HG02642 (cell line): ENCODE data around the gene LUM.
"Not testable (repeated sequence)": the region's sequence is repeated elsewhere in the genome, so short reads cannot be mapped to it uniquely, and the experiment has no call there.

Experiments used
- ATAC-seq: cut with Tn5 transposase; IDR thresholded peaks from one replicate; pipeline ENCODE4 v1.9.1; 2021; ENCODE audit warnings: mild to moderate bottlenecking; ENCODE audit not compliant: unreplicated experiment, poor library complexity

Gene LUM

DNA sequence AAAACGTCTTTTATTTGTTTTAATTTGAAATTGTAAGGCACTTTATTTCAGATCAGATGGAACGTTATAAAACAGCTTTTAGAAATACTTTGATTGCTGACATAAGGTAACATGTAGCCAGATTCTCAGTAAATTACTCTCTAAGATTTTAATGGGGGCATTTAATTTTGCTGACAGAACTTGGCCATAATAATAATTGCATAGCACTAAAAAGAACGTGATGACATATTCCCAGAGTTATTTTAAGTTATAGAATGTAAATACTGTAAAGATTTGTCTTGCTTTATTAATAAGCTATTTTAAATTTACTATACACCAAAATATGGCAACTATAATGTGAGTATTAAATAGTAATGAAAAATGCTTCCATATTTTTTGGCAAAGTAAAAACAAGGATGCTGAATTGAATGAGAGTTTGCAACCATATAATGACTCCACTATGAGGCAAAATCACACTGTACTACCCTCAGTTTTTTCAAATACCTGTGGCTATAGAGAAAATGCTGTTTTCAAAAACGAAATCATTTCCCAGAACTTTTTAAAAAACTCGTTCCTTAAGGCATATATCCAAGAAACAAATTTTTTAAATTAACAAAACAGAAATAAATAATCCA, 876 bp downstream of the LUM start:
- ATAC-seq = no peak

DNA sequence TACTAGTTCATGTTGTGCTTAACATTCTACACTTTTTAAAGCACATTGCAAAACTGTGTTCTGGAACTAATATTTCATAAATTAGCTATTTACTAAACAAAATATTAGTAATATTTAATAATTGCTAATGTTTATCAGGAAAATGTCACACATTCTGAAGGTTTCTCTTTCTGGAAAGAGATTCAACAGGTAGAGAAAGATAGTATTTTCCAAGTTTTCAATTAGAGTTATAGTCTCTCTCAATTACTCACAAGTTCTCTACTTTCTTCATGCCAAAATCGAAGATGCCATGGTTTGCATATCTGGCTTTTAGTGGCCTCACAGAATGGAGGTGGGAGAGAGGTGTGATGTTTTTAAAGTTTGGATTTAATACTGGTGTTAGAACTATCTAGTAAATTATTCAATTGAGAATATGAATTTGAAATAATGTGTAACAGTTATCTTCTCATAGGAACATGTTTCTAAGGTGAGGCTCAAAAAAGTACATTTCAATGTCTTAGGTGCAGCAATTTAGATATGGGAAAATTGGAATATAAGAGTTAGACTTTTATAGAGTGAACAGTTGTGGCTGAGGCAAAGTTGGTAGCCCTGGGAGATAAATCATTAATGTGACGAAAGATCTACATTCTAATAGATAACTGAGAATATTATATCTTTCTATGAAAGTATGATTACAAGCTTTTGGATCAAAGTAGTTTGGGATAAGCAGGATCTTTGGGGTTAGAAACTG, 1.5 kb downstream of the LUM start:
- no peak for ATAC-seq

DNA sequence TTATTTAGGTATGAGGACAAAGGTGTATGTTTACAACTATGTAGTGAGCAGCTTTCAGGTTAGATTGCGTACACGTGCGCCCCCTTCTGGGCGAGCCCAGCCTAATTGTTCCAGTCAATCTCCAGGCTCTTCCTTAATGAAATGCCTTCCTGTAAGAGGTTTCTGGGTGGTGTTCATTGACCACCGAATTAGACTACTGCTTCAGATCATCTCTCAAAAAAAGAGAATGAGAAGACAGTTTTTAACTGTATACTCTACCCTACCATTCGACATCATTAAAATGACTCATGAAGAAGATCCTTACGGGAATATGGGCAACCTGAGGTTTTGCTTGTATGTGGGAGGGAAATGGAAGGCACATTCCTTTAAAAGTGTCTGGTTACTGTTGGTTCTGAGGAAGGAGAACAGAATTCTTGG, 2.1 kb downstream of the LUM start:
- ATAC-seq = peak; percentile 83

DNA sequence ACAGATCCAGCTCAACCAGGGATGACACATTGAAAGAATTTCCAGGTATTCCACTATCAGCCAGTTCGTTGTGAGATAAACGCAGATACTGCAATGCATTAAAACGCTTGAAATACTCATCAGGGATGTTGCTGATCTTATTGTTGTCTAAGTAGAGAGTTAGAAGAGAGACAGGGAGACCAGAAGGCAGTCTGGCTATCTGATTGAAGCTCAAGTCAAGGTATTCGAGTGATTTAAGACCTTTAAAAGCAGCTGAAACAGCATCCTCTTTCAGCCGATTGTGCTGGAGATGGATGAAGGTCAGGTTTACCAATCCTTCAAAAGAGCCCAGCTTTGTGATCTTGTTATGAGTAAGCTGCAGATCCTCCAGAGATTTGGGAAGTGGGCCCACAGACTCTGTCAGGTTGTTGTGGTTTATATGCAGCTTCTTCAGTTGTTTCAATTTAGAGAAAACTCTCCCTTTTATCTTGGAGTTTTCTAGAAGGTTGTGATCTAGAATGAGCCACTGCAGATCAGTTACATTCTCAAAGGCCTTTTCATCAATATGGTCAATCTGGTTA, 3.0 kb downstream of the LUM start:
- ATAC-seq = no peak

DNA sequence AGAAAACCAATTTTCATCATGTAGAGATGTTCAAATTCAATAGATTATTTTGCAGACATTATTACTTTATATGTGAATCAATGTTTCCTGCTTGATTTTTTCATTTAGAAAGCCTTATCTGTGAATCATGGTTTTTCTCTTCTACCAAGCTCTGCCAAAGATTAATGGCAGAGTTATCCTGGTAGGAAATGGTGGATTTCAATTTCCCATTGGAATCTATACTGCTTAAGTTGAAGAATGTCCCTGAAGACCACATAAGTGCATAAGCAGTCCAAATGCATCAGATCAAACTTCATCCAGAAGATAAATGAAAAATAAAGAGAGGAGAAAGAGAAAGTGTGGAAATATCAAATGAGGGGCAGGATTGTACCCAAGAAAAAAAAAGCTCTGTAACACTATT, 5.0 kb downstream of the LUM start:
- ATAC-seq = no peak

DNA sequence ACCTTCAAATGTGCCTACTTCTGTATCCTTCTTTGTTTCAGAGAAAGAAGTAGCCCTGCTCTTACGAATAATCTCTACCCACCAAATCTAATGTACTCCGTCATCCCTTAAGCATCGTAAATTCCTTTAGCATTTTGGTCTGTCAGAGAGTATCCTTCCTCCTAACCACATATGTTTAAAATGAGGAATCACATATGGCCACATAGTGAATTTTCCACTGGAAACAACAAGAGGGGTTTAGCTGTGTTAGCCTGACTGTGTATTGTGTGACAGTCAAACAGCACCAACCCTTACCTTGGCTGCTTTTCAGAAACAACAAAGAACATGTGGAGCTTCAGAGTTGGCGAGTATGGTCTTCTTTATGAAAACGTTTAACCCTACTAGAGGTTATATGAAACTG, 5.5 kb downstream of the LUM start:
- ATAC-seq = no peak

DNA sequence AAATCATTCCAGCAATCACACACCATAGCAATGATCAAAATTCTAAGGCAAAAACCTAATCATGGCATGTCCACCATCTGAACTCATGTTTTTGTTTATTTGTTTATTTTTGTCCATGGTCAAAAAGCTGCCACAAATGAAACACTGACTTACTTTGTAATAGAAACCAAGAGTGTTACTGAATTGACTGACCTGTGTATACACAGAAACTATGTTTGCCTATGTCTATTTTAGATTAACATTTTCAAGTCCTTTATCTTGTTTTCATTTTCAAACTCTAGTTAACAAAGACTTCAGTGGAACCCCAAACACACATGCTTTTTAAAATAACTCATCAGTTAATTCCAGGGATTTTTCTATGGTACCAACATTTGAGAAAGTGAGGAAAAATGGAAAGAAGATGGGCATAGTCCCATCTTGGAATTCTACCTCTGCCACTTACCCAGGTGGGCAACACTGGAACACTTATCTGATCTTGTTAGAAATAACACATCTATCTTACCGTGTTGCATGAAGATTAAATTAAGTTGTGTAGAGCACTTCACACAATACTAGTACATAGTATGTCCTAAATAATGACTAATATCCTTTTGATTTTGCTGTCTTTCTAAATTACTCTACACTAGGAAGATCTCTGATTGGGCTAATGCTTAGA, 6.4 kb downstream of the LUM start:
- ATAC-seq = peak; percentile 57

DNA sequence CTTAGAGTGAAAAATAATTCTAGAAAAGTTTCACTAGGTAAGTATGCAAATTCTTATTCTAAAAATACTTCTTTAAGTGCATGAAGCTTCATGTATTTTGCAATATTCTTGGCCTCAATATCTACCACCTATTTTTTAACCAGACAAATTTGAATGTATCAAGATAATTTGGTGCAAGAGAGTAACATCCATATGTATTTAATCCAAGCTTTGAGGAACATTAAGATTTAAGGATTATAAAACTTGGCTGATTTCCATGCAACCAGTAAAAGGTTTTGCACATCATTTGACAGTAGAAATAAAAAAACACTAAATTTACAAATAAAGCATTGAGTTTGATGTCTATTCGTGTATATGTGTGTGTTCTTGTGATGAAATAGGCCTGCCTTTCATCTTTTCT, 7.7 kb downstream of the LUM start:
- ATAC-seq = no peak

DNA sequence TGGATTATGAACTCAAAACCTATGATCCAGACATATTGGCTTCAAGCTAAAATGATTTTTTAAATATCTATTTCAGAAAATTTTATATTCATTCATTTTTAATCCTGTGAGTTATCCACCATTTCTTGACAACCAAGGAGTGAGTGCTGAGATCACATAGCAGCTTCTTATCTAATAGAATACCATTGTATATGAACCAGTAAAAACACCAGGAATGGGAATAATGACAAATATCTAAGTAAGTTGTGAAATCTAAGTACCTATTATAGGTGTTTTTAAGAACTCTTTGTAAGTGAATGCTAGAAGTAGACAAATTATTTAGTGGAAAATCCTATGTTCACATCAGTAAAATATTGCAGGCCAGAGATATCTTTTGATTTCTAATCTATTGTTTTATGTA, 8.2 kb downstream of the LUM start:
- ATAC-seq = no peak

DNA sequence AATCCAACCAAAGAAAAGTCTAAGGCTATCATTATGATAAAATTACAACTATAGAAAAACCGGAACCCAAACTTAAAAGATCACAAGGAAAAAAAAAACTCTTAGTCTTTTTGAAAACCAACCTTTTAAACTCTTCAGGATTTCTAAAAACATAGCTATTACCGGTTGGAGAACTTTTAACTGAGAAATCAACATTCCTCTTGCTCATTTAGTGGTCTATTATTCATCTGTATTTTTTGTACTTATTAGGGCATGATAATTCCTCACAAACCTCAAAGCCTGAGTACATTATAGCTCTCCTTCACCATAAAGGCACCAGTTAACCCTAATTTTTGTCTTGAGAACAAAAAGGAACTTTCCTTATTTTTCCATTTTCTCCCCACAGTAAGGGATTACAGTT, 10.4 kb downstream of the LUM start:
- ATAC-seq = no peak

DNA sequence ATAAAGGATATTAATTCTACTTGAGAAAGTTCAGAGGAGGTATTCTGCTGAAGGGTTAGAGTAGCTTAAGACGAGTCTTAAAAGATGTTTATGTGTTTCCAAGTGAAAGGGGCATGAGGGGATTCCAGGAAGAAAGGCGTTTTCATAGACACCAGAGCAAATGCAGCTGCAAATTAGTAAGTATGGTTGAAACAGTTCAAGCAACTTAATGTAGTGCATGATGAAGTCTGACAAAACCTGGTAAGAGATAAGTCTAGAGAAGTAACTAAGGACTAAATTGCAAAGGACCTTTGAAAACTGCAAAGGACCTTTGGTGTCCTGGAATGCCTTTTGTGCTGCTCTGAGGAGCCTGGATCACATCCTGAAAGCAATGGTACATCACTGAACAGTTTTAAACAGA, 11.5 kb downstream of the LUM start:
- ATAC-seq = no peak

DNA sequence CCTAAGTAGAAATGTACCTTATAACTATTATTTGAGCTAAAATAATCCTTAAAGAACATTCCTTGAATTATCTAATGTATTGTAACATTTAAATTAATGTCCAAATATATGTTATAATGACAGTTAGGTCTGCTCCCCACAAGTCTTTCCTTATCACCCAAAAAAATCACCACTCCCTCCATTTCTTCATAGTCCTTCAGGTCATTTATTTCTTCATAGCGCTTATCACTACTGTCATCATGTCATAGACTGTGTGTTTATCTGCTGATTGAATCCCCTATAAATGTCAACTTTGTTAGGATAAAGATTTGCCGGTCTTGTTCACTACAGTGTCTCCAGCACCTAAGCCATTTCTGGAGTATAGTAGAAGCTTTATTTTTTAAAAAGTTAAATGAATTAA, 12.0 kb downstream of the LUM start:
- no peak for ATAC-seq

DNA sequence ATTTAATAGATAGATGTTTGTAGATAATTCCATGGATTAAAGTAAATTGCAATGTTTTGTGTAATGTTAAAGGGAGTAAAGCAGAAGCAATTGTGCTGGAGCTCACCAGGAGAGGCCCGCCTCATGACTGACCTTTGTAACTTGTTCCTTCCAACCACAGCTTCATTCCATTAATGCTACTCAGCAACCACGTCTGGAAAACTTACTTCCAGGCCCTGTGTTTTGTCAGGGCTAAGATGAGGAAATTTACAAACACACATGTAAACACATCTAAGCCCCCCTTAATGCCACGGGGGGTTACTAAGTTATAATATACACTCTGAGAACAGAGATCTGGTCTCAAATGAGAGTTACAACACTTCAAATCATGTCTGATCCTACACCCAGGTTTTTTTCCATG, 12.4 kb downstream of the LUM start:
- no peak for ATAC-seq

DNA sequence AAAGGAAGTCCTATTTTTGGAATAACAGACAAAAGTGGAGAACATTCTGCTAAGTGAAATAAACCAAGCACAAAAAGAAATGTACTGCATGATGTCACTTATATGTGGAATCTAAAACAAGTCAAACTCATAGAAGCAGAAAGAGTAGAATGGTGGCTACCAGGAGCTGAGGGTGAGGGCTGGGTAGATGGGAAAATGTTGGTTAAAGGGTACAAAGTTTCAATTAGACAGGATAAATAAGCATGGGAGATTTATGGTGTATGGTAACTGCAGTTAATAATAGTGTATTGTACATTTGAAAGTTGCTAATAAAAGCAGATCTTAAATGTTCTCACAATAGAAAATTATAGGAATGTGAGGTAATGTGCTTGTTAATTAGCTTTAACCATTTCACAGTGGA, 12.8 kb downstream of the LUM start:
- ATAC-seq = no peak

DNA sequence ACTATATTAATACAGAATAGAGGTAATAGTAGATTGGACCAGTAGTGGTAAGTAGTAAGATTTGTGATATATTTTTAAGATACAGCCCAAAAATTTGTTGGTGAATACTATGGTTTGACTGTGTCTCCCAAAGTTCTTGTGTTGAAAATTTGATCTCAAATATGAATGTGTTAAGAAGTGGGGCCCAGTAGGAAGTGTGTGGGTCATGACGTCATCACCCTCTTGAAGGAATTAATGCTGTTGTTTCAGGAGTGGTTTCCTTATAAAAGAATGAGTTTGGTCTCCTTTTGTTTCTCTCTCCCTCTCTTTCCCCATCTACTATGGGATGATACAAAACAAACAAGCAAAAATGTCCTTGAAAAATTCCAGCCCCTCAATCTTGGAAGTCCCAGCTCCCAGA, 16.3 kb downstream of the LUM start:
- ATAC-seq = no peak

DNA sequence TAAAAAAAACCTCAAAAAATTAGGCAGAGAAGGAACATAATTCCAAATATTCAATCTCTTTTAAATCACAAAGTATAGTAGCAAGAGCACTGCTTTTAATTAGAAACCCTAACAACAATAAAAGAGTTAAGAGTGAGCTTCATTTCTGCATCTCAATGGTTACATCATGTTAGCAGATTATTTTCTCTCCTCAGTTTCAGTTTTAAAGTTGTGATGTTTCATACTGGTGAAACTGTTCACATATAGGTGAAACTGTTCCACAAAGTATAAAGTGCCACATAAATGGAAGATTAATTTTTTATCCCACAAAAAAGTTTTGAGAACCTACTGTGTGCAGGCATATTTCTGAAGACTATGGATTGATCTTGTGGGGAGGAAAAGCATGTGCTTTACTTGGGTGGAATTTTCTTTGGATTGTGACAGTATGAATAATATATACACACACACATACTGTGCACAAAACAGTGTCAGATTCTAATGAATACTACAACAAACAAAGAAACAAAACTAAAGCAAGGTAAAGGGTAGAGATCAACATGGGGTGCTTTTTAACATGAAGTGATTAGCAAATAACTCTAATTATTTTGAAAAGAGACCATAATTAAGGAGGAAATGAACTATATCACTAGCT, 17.1 kb downstream of the LUM start:
- no peak for ATAC-seq

DNA sequence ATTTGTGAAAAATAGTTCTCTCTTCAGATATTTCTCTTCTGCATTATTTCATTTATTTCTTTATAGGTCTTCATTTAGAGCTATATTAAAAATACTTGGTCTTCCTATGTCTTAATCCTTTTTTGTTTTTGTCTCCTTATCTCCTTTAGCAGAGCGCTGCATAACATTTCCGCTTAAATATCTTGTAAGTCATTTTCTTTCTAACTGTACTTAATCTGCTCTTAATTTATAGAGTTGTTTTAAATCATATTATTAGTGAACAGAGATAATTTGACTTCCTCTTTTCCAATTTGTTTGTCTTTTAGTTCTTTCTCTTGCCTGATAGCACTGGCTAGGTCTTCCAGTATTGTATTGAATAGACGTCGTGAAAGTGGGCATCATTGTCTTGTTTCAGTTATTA, 18.0 kb downstream of the LUM start:
- ATAC-seq = no peak

DNA sequence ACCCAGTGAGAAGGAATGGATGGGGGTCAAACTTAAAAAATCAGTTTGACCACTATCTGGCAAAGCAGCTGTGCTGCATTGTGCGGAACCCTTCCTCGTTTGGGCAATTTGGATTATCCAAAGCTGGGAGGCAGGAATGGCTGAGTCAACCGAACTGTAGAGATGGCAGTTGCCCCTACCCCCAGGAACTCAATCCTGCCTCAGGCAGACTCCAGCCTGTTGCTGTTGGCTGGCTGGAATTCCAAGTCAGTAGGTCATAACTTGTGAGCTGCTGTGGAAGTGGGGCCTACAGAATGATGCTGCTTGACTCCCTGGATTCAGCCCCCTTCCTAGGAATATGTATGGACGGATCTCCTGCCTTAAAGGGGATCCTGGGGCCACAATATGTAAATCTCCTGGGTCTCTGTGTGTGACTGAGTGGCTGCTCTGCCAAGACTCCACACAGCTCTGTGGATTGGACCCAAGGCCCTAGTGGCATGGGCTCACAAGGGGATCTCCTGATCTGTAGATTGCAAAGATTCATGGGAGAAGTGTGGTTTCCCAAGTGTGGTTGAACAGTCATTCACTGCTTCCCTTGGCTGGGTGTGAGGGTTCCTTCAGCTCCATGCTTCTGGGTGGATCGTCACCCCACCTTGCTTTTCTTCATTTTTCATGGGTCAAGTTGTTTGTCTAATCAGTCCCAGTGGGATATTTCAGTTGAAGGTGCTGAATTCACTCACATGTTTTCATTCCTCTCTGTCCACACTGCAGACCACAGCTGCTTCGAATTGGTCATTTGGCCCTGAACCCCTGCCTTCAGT, 19.2 kb downstream of the LUM start:
- no peak for ATAC-seq

DNA sequence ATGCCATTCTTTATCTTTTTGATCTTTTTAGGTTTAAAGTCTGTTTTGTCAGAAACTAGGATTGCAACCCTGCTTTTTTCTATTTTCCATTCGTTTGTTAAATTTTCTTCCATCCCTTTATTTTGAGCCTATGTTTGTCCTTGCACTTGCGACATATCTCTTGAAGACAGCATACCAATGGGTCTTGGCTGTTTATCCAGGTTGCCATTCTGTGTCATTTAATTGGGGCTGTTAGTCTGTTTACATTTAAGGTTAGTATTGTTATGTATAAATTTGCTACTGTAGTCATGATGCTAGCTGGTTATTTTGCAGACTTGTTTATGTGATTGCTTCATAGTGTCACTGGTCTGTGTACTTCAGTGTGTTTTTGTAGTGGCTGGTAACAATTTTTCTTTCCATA, 21.3 kb downstream of the LUM start:
- not testable (repeated sequence) for ATAC-seq

DNA sequence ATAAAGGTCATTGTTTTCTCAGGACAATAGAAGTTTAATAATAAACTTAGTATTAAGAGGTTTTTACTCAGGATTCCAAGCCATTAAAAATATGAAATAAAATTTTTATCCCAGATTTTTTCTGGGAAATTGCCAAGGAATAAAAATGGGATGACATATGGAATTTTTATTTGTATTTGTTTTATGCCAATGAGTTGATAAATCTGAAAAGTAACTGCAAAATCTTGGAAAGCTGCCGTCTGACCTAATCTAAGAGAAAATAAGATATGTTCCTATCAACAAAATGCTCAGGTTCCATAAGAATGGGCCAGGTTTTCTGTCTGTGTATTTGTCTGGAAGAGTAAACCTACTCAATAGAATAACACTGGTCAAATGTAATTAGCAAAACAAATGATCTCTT, 31.3 kb downstream of the LUM start:
- ATAC-seq = no peak
